HG02678 (cell line): ENCODE data around the gene CCDC146.

Experiments used
- ATAC-seq: cut with Tn5 transposase; IDR thresholded peaks from one replicate; pipeline ENCODE4 v1.9.1; 2021; ENCODE audit warnings: mild to moderate bottlenecking, moderate library complexity; ENCODE audit not compliant: unreplicated experiment

Gene CCDC146

GRCh38 chr7:77282897-77283296 is 160.5 kb downstream of the CCDC146 start:
- ATAC-seq, result no peak

- no peak for ATAC-seq
Measured at GRCh38 chr7:77284005-77284404, 161.6 kb downstream of the CCDC146 start.

- no peak for ATAC-seq
Measured at GRCh38 chr7:77284616-77285015, 162.2 kb downstream of the CCDC146 start.

GRCh38 chr7:77288676-77289320 is 166.4 kb downstream of the CCDC146 start:
- no peak for ATAC-seq

GRCh38 chr7:77289387-77289786 is 167.0 kb downstream of the CCDC146 start:
- ATAC-seq, result no peak

GRCh38 chr7:77290425-77290824 is 168.0 kb downstream of the CCDC146 start:
- no peak for ATAC-seq

- ATAC-seq, result no peak
Measured at GRCh38 chr7:77293046-77293445, 170.6 kb downstream of the CCDC146 start.

- ATAC-seq, result no peak
Measured at GRCh38 chr7:77295549-77295948, 173.1 kb downstream of the CCDC146 start.

- ATAC-seq, result no peak
Measured at GRCh38 chr7:77306231-77307067, 184.0 kb downstream of the CCDC146 start.

GRCh38 chr7:77308792-77309191 is 186.4 kb downstream of the CCDC146 start:
- no peak for ATAC-seq

GRCh38 chr7:77309714-77310220 is 187.4 kb downstream of the CCDC146 start:
- ATAC-seq, result no peak

GRCh38 chr7:77310982-77311381 is 188.6 kb downstream of the CCDC146 start:
- ATAC-seq, result no peak

- ATAC-seq, result no peak
Measured at GRCh38 chr7:77313085-77313484, 190.7 kb downstream of the CCDC146 start.

- ATAC-seq, result no peak
Measured at GRCh38 chr7:77313876-77314480, 191.6 kb downstream of the CCDC146 start.

GRCh38 chr7:77315182-77315591 is 192.8 kb downstream of the CCDC146 start:
- no peak for ATAC-seq

- ATAC-seq, result no peak
Measured at GRCh38 chr7:77316219-77316978, 194.0 kb downstream of the CCDC146 start.

- ATAC-seq, result no peak
Measured at GRCh38 chr7:77318019-77318418, 195.6 kb downstream of the CCDC146 start.

GRCh38 chr7:77320137-77320536 is 197.7 kb downstream of the CCDC146 start:
- no peak for ATAC-seq

GRCh38 chr7:77320714-77321113 is 198.3 kb downstream of the CCDC146 start:
- no peak for ATAC-seq

GRCh38 chr7:77321300-77321699 is 198.9 kb downstream of the CCDC146 start:
- no peak for ATAC-seq

GRCh38 chr7:77326131-77326530 is 203.7 kb downstream of the CCDC146 start:
- no peak for ATAC-seq
